Ovary (tissue), 9 donors: Measurements from ENCODE around the gene ADGRB2. TPM values are rescaled to one million over a fixed set of nuclear protein-coding genes. Genes with fewer than 3 reads are reported as not detected.

Source experiments
- DNase-seq, 5 donors: peaks; one replicate each; pipeline ENCODE4 v3.0.0-alpha.2; 2019 to 2020
- H3K27ac ChIP-seq, 2 donors: fragments of 200-600 bp; one replicate each; pipeline versions ENCODE4 v1.5.1 to v1.8.0; 2019 to 2022
- H3K27me3 ChIP-seq: fragments of 200-600 bp; one replicate; pipeline ENCODE4 v1.8.0; 2022
- H3K36me3 ChIP-seq: fragments of 200-600 bp; sonication (generic); one replicate; pipeline ENCODE4 v1.5.1; 2019
- H3K4me1 ChIP-seq: one replicate; pipeline ENCODE4 v1.8.1; 2013; ENCODE audit warnings: mild to moderate bottlenecking, moderate library complexity; ENCODE audit not compliant: insufficient read depth
- H3K4me3 ChIP-seq: fragments of 200-600 bp; sonication (generic); one replicate; pipeline ENCODE4 v1.5.1; 2017
- H3K9me3 ChIP-seq, 2 donors: fragments of 200-600 bp in 1 of 2; sonication (generic) in 1 of 2; one replicate each; pipeline versions ENCODE4 v1.5.1 to v1.8.1; 2013 to 2019; ENCODE audit warnings: mild to moderate bottlenecking in 1 of 2, moderate library complexity in 1 of 2
- EP300 ChIP-seq: sonication (generic); formaldehyde crosslinking; IDR thresholded peaks from one replicate; pipeline ENCODE4 v1.6.1; 2017; ENCODE audit warnings: antibody characterized with exemption
- POLR2A ChIP-seq: fragments of 450-650 bp; IDR thresholded peaks from one replicate; pipeline ENCODE4 v1.6.1; 2017; ENCODE audit warnings: antibody characterized with exemption, mild to moderate bottlenecking, moderate library complexity
- WGBS, 3 donors: extraction: QIAGEN DNeasy Blood & Tissue Kit in 1 of 3; methylation state at CpG; one replicate each; pipeline versions ENCODE4 v1.1.5 to v1.1.7; 2013 to 2017; 5-methylcytosine and 5-hydroxymethylcytosine counted together
- intact Hi-C, 4 donors: fragments of 100-400 bp; cut with DNase I; formaldehyde crosslinking; loops; one replicate each; pipeline versions ENCODE4 v1.11.0 to v1.15.1; 2022 to 2023
- polyA plus RNA-seq, 2 donors: library from polyadenylated mRNA; stranded (reverse); fragments of 200-250 nt in 1 of 2; fragments of 350-450 nt in 1 of 2; fragmentation: Illumina TruSeq in 1 of 2; extraction: RNeasy Lipid Tissue Mini Kit (QIAGEN cat#74804) in 1 of 2; gene quantifications; one replicate each; pipeline ENCODE4 v1.2.3, GENCODE V29; 2013 to 2014
- total RNA-seq, 7 donors: library from RNA; depleted of rRNA in 2 of 7; stranded (reverse); fragments of >200 nt in 2 of 7; fragmentation: NEBNext Ultra II Directional in 3 of 7; extraction: Animal tissue kit (Norgen Biotek cat#: 25700) in 3 of 7; gene quantifications; one replicate each; pipeline versions ENCODE4 v1.1.0 to v1.2.4, GENCODE V29; 2016 to 2023
- TF ChIP-seq, protein P1 (sequence below), 3 donors: fragments of 450-650 bp in 2 of 3; fragments of 200-600 bp in 1 of 3; IDR thresholded peaks; one replicate each; pipeline versions ENCODE4 v1.5.1 to v1.8.0; 2016 to 2022; ENCODE audit warnings: antibody characterized with exemption in 3 of 3, mild to moderate bottlenecking in 1 of 3
- donor health status: DM: no; HTN: no; CAD: no; lungs with moderate emphysema.
- donor health status: DM: no; HTN: no; CAD: no.
- donor health status: Bipolar disorder and iron deficiency.
- donor health status: DM: yes; HTN: yes; CAD: no.
- donor health status: DM: no; HTN: no; CAD: no.
- donor health status: DM: yes; HTN: yes; CAD: no.

Gene ADGRB2
- total and polyA plus RNA-seq, 9 donors, result 0.30 to 7.2 (median 1.6) TPM

DNA sequence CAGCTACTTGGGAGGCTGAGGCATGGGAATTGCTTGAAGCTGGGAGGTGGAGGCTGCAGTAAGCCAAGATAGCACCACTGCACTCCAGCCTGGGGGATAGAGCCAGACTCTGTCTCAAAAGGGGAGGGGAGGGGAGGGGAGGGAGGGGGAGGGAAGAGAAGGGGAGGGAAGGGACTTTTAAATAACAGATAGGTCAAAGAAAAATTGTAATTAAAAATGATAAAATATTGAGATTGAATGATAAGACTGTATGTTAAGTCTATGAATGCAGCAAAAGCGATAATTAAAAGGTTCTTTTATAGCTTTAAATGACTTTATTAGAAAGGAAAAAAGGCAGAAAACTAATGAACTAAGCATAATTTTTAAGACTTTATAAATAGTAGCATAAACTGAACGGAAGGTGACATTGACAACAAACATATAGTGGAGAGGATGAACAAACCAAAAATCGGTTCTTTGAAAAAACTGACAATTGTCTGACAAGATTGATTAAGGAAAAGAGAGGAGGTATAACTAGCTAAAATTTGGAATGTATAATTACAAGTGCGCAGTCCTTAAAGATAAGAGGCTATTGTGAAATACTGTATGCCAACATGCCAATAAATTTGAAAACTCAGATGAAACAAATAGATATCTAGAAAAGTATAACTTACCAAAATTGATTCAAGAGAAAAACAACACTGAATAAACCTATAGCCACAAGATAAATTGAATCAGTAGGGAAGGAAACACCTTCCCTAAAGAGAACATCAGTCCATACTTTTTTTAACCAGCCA lies 43.3 kb upstream of the ADGRB2 start:
- Histone ChIP-seq H3K36me3 (no peaks in the 10 kb centered on the region), H3K27me3 (no peaks in the 10 kb centered on the region), H3K4me3 (no peak overlapping the region), H3K27ac (no peak overlapping the region), H3K4me1 (no peaks in the 10 kb centered on the region), H3K9me3 (no peaks in the 10 kb centered on the region)
- TF ChIP-seq, protein P1, sequence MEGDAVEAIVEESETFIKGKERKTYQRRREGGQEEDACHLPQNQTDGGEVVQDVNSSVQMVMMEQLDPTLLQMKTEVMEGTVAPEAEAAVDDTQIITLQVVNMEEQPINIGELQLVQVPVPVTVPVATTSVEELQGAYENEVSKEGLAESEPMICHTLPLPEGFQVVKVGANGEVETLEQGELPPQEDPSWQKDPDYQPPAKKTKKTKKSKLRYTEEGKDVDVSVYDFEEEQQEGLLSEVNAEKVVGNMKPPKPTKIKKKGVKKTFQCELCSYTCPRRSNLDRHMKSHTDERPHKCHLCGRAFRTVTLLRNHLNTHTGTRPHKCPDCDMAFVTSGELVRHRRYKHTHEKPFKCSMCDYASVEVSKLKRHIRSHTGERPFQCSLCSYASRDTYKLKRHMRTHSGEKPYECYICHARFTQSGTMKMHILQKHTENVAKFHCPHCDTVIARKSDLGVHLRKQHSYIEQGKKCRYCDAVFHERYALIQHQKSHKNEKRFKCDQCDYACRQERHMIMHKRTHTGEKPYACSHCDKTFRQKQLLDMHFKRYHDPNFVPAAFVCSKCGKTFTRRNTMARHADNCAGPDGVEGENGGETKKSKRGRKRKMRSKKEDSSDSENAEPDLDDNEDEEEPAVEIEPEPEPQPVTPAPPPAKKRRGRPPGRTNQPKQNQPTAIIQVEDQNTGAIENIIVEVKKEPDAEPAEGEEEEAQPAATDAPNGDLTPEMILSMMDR (IDR thresholded peaks at IDR 0.05), result no peak
- TF ChIP-seq POLR2A, result no peak
- TF ChIP-seq EP300, result no peak
- 60 to 76% (median 68%) methylated on average over 4 of the region's 4 CpGs for WGBS, 3 donors
- DNase-seq, result no peak
- intact Hi-C loops, result no loop called here

DNA sequence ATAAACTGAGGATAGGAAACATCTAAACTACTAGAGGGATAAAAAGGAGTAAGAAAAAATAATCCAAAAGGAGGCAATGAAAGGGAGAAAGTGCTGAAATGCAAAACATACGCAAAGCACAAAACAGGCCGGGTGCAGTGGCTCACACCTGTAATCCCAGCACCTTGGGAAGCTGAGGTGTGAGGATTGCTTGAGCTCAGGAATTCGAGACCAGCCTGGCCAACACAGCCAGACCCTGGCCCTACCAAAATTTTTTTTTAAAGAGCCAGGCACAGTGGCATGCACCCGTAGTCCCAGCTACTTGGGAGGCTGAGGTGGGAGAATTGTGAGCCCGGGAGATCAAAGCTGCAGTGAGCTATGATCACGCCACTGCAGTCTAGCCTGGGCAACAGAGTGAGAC lies 41.2 kb upstream of the ADGRB2 start:
- WGBS, 3 donors, result 84 to 86% (median 84%) methylated on average over 6 of the region's 6 CpGs
- intact Hi-C loops, result no loop called here
- Histone ChIP-seq H3K36me3 (no peaks in the 10 kb centered on the region), H3K27me3 (no peaks in the 10 kb centered on the region), H3K27ac (no peak overlapping the region), H3K4me1 (no peaks in the 10 kb centered on the region), H3K9me3 (no peaks in the 10 kb centered on the region), H3K4me3 (no peak overlapping the region)
- DNase-seq, result no peak
- no peak for TF ChIP-seq POLR2A
- TF ChIP-seq, protein P1 (IDR thresholded peaks at IDR 0.05), result no peak
- TF ChIP-seq EP300, result no peak

DNA sequence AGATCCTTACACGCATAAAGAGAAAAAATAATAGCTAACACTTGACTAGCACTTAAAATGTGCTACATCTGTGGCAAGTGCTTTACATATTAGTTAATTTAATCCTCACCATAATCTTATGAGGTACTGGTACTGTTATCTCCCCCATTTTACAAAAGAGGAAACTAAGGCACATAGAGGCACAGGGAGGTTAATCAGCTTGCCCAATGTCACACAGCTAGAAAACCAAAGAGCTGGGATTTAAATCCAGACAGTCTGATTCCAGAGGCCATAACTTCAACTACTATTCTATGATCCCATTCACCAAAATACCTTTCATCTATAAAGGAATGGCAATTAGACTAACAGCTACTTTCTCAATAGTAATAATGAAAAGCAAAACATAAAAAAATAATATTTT lies 40.0 kb upstream of the ADGRB2 start:
- DNase-seq, result no peak
- H3K27me3 ChIP-seq, result no peaks in the 10 kb centered on the region
- TF ChIP-seq, protein P1 (IDR thresholded peaks at IDR 0.05), result no peak
- TF ChIP-seq POLR2A, result no peak
- TF ChIP-seq EP300, result no peak
- H3K4me3 ChIP-seq, result no peak overlapping the region
- H3K36me3 ChIP-seq, result no peaks in the 10 kb centered on the region
- H3K9me3 ChIP-seq, result no peaks in the 10 kb centered on the region
- 66 to 87% (median 83%) methylated on average over 1 of the region's 1 CpG for WGBS, 3 donors
- no peaks in the 10 kb centered on the region for H3K4me1 ChIP-seq
- H3K27ac ChIP-seq, result no peak overlapping the region
- intact Hi-C loops, result no loop called here

DNA sequence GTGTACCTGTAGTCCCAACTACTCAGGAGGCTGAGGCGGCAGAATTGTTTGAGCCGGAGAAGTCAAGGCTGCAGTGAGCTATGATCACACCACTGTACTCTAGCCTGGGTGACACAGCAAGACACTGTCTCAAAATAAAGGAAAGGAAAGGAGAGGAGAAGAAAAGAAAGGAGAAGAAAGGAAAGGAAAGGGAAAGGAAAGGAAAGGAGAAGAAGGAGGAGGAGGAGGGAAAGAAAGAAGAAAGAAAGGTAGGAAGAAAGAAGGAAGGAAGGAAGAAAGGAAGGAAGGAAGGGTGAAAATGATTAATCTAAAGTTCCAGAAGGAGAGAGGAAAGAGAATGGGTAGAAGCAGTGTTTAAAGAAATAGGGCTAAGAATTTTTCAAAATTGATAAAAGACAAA lies 39.5 kb upstream of the ADGRB2 start:
- Histone ChIP-seq H3K36me3 (no peaks in the 10 kb centered on the region), H3K4me1 (no peaks in the 10 kb centered on the region), H3K27ac (no peak overlapping the region), H3K4me3 (no peak overlapping the region), H3K9me3 (no peaks in the 10 kb centered on the region), H3K27me3 (no peaks in the 10 kb centered on the region)
- WGBS, 3 donors, result 97 to 98% (median 97%) methylated on average over 2 of the region's 2 CpGs
- no peak for DNase-seq
- intact Hi-C loops, result no loop called here
- TF ChIP-seq, protein P1 (IDR thresholded peaks at IDR 0.05), result no peak
- TF ChIP-seq POLR2A, result no peak
- no peak for TF ChIP-seq EP300
